H9 (cell line): ENCODE data around the gene DEFB108B. TPM values are rescaled to one million over a fixed set of nuclear protein-coding genes. Genes with fewer than 3 reads are reported as not detected.
A peak's percentile ranks its signal among the peaks of the same experiment; 100 is the strongest.
"Not testable (repeated sequence)": the region's sequence is repeated elsewhere in the genome, so short reads cannot be mapped to it uniquely, and the experiment has no call there.

Experiments
- DNase-seq: peaks from one replicate; pipeline ENCODE4 v3.0.0-alpha.2; 2017
- H2AFZ ChIP-seq: one replicate; pipeline ENCODE4 v1.6.1; 2013; ENCODE audit warnings: mild to moderate bottlenecking, low read length, control low read depth, moderate library complexity
- H2AK5ac ChIP-seq: 2 replicates; pipeline ENCODE4 v1.6.1; 2013; ENCODE audit warnings: low read length, control low read depth, mixed read lengths; ENCODE audit not compliant: insufficient read length
- H2BK120ac ChIP-seq: one replicate; pipeline ENCODE4 v1.6.1; 2013; ENCODE audit warnings: low read depth, mild to moderate bottlenecking, low read length, control low read depth, inconsistent platforms; ENCODE audit not compliant: poor library complexity, severe bottlenecking
- H2BK12ac ChIP-seq: 2 replicates; pipeline ENCODE4 v1.6.1; 2013; ENCODE audit warnings: low read length, control low read depth, mixed read lengths, low read depth; ENCODE audit not compliant: insufficient read length
- H2BK15ac ChIP-seq: 2 replicates; pipeline ENCODE4 v1.6.1; 2013; ENCODE audit warnings: low read depth, low read length, control low read depth
- H2BK20ac ChIP-seq: one replicate; pipeline ENCODE4 v1.6.1; 2013; ENCODE audit warnings: low read depth, mild to moderate bottlenecking, low read length, control low read depth, inconsistent platforms; ENCODE audit not compliant: poor library complexity, severe bottlenecking
- H2BK5ac ChIP-seq: 2 replicates; pipeline ENCODE4 v1.6.1; 2013; ENCODE audit warnings: low read length, control low read depth, mixed read lengths; ENCODE audit not compliant: insufficient read length
- H3K14ac ChIP-seq: 2 replicates; pipeline ENCODE4 v1.6.1; 2013; ENCODE audit warnings: low read length, control low read depth; ENCODE audit not compliant: insufficient read depth
- H3K18ac ChIP-seq: 2 replicates; pipeline ENCODE4 v1.6.1; 2013; ENCODE audit warnings: low read depth, mild to moderate bottlenecking, mixed read lengths, low read length, control low read depth; ENCODE audit not compliant: insufficient read length
- H3K23ac ChIP-seq: 2 replicates; pipeline ENCODE4 v1.6.1; 2013; ENCODE audit warnings: low read length, control low read depth, mixed read lengths, low read depth; ENCODE audit not compliant: insufficient read length
- H3K23me2 ChIP-seq: 2 replicates; pipeline ENCODE4 v1.6.1; 2013; ENCODE audit warnings: low read depth, mild to moderate bottlenecking, mixed read lengths, low read length, control low read depth; ENCODE audit not compliant: insufficient read length, poor library complexity, severe bottlenecking
- H3K27ac ChIP-seq: 2 replicates; pipeline ENCODE4 v1.5.1; 2013; ENCODE audit warnings: low read length, control low read depth, mixed read lengths, low read depth; ENCODE audit not compliant: insufficient read length
- H3K27me3 ChIP-seq: 2 replicates; pipeline ENCODE4 v1.6.1; 2013; ENCODE audit warnings: low read length, control low read depth, inconsistent platforms; ENCODE audit not compliant: insufficient read depth
- H3K4ac ChIP-seq: 2 replicates; pipeline ENCODE4 v1.6.1; 2013; ENCODE audit warnings: low read depth, mild to moderate bottlenecking, control low read depth, inconsistent platforms, low read length, moderate library complexity
- H3K4me1 ChIP-seq: 2 replicates; pipeline ENCODE4 v1.6.1; 2013; ENCODE audit warnings: low read length, control low read depth, inconsistent platforms; ENCODE audit not compliant: insufficient read depth
- H3K4me2 ChIP-seq: 2 replicates; pipeline ENCODE4 v1.6.1; 2013; ENCODE audit warnings: low read length, control low read depth, mixed read lengths; ENCODE audit not compliant: insufficient read length, insufficient read depth
- H3K56ac ChIP-seq: 2 replicates; pipeline ENCODE4 v1.6.1; 2013; ENCODE audit warnings: low read depth, mild to moderate bottlenecking, mixed read lengths, low read length, control low read depth; ENCODE audit not compliant: insufficient read length
- H3K79me1 ChIP-seq: 2 replicates; pipeline ENCODE4 v1.6.1; 2013; ENCODE audit warnings: low read depth, mild to moderate bottlenecking, moderate library complexity, low read length, control low read depth, inconsistent platforms; ENCODE audit not compliant: insufficient read depth, poor library complexity, severe bottlenecking
- H3K79me2 ChIP-seq: 2 replicates; pipeline ENCODE4 v1.6.1; 2013; ENCODE audit warnings: low read length, control low read depth, inconsistent platforms; ENCODE audit not compliant: insufficient read depth
- H3K9ac ChIP-seq: 2 replicates; pipeline ENCODE4 v1.6.1; 2013; ENCODE audit warnings: low read length, control low read depth, mixed read lengths; ENCODE audit not compliant: insufficient read length; ENCODE audit errors: extremely low read depth
- H3K9me3 ChIP-seq: one replicate; pipeline ENCODE4 v1.6.1; 2013; ENCODE audit warnings: low read depth, low read length, inconsistent platforms; ENCODE audit not compliant: control insufficient read depth
- H3T11ph ChIP-seq: one replicate; pipeline ENCODE4 v1.6.1; 2013; ENCODE audit warnings: mild to moderate bottlenecking, low read length, control low read depth, inconsistent platforms
- H4K20me1 ChIP-seq: one replicate; pipeline ENCODE4 v1.6.1; 2013; ENCODE audit not compliant: control insufficient read depth, insufficient read length, insufficient read depth
- H4K5ac ChIP-seq: 2 replicates; pipeline ENCODE4 v1.6.1; 2013; ENCODE audit warnings: low read depth, mild to moderate bottlenecking, mixed read lengths, low read length, control low read depth; ENCODE audit not compliant: insufficient read length
- H4K8ac ChIP-seq: replicated peaks from 2 replicates; pipeline ENCODE4 v1.6.1; 2013; ENCODE audit warnings: low read length, control low read depth, mixed read lengths, low read depth; ENCODE audit not compliant: insufficient read length
- H4K91ac ChIP-seq: 2 replicates; pipeline ENCODE4 v1.6.1; 2013; ENCODE audit warnings: low read depth, mild to moderate bottlenecking, moderate library complexity, mixed read lengths, low read length, control low read depth; ENCODE audit not compliant: insufficient read length
- H3K27ac Mint-ChIP-seq, 3 experiments: 2 replicates in 2 of 3; 3 replicates in 1 of 3; pipeline ENCODE4 v1.8.0; 2020 to 2021; ENCODE audit warnings: mixed read lengths in 3 of 3, mild to moderate bottlenecking in 1 of 3, moderate library complexity in 1 of 3
- H3K27me3 Mint-ChIP-seq: 2 replicates; pipeline ENCODE4 v1.8.0; 2021; ENCODE audit warnings: low read depth, mild to moderate bottlenecking, moderate library complexity, mixed read lengths
- H3K36me3 Mint-ChIP-seq, 3 experiments: 2 replicates in 2 of 3; 3 replicates in 1 of 3; pipeline ENCODE4 v1.8.0; 2020 to 2021; ENCODE audit warnings: low read depth in 3 of 3, mixed read lengths in 3 of 3; ENCODE audit not compliant: insufficient read depth in 1 of 3
- H3K4me1 Mint-ChIP-seq, 2 experiments: 2 replicates each; pipeline ENCODE4 v1.8.0; 2020; ENCODE audit warnings: mixed read lengths in 2 of 2
- H3K4me3 Mint-ChIP-seq, 2 experiments: 2 replicates in 1 of 2; 3 replicates in 1 of 2; pipeline ENCODE4 v1.8.0; 2020 to 2021; ENCODE audit warnings: mild to moderate bottlenecking in 2 of 2, mixed read lengths in 2 of 2, moderate library complexity in 1 of 2
- H3K9me3 Mint-ChIP-seq, 2 experiments: 2 replicates in 1 of 2; 3 replicates in 1 of 2; pipeline ENCODE4 v1.8.0; 2020; ENCODE audit warnings: mild to moderate bottlenecking in 2 of 2, mixed read lengths in 2 of 2, moderate library complexity in 1 of 2
- WGBS: extraction: QIAGEN DNeasy Blood & Tissue Kit; methylation state at CpG from one replicate; pipeline ENCODE4 v1.1.7; 2013; ENCODE audit warnings: missing lambda C conversion rate, low lambda C conversion rate, mixed read lengths; ENCODE audit not compliant: insufficient read length; ENCODE audit errors: extremely low coverage; 5-methylcytosine and 5-hydroxymethylcytosine counted together
- total RNA-seq: library from RNA; stranded (reverse); gene quantifications from 2 replicates; pipeline ENCODE4 v1.2.1, GENCODE V29; 2021

DEFB108B gene
- total RNA-seq, 1 experiment from 2014 or later = not detected

GRCh38 chr11:71796781-71797180, 36.2 kb upstream of the DEFB108B start:
- not testable (repeated sequence) for H3K23ac ChIP-seq, H3K79me1 ChIP-seq, H3K56ac ChIP-seq, H2BK20ac ChIP-seq, H4K91ac ChIP-seq, H3K27me3 Mint-ChIP-seq, H3K9me3 Mint-ChIP-seq, H2BK5ac ChIP-seq, H2AK5ac ChIP-seq, H3K4me3 Mint-ChIP-seq, H2BK12ac ChIP-seq, H2AFZ ChIP-seq, H3K4ac ChIP-seq, H3K27ac ChIP-seq, H4K8ac ChIP-seq, DNase-seq, H3K9ac ChIP-seq, H3K14ac ChIP-seq, H3K9me3 ChIP-seq, H4K5ac ChIP-seq, H3K4me1 Mint-ChIP-seq, H4K20me1 ChIP-seq, H3K4me2 ChIP-seq, H2BK120ac ChIP-seq, H3K18ac ChIP-seq, H2BK15ac ChIP-seq, H3K4me1 ChIP-seq, H3K79me2 ChIP-seq, H3K23me2 ChIP-seq, H3T11ph ChIP-seq, H3K27me3 ChIP-seq
- H3K27ac Mint-ChIP-seq = peak overlapping the region in 1 of 3 experiments; percentile 23; a peak in 1 of 7 replicates
- WGBS = no CpG with 5 or more reads among the region's 9 CpGs
- H3K36me3 Mint-ChIP-seq = peaks cover 1 to 14% (median 12%) of the 10 kb centered on the region in 3 experiments; a peak in 6 of 7 replicates

GRCh38 chr11:71799556-71800128, 33.4 kb upstream of the DEFB108B start:
- H4K8ac ChIP-seq, H2BK5ac ChIP-seq, H3K9ac ChIP-seq, H3K4me1 ChIP-seq, H3T11ph ChIP-seq, H3K56ac ChIP-seq, H3K79me1 ChIP-seq, H4K5ac ChIP-seq, H3K27me3 ChIP-seq, H2AK5ac ChIP-seq, H3K4me3 Mint-ChIP-seq, H3K4ac ChIP-seq, H2BK120ac ChIP-seq, H3K79me2 ChIP-seq, H2BK15ac ChIP-seq, H4K20me1 ChIP-seq, H3K4me1 Mint-ChIP-seq, H3K9me3 ChIP-seq, H3K27me3 Mint-ChIP-seq, H3K4me2 ChIP-seq, H2AFZ ChIP-seq, H3K23ac ChIP-seq, H4K91ac ChIP-seq, H2BK12ac ChIP-seq, H3K23me2 ChIP-seq, H3K27ac ChIP-seq, DNase-seq, H3K18ac ChIP-seq, H3K9me3 Mint-ChIP-seq, H3K14ac ChIP-seq, H2BK20ac ChIP-seq: not testable (repeated sequence)
- WGBS = no CpG with 5 or more reads among the region's 13 CpGs
- Mint-ChIP-seq H3K36me3 (peaks cover 0 to 13% (median 8%) of the 10 kb centered on the region in 3 experiments; a peak in 6 of 7 replicates), H3K27ac (peak overlapping the region in 1 of 3 experiments; percentile 36; a peak in 1 of 7 replicates)
